Endothelial cell of umbilical vein (primary cell): ENCODE measurements around the gene P2RX1.

Experiments used
- EZH2 ChIP-seq: IDR thresholded peaks from 2 replicates; pipeline ENCODE4 v1.6.1; 2012; ENCODE audit warnings: borderline replicate concordance, low read depth, mild to moderate bottlenecking, moderate library complexity, low read length, inconsistent platforms; ENCODE audit not compliant: severe bottlenecking
- GATA2 ChIP-seq: IDR thresholded peaks from 2 replicates; pipeline ENCODE4 v1.7.0; 2011; ENCODE audit warnings: low read depth, mild to moderate bottlenecking, moderate library complexity, mixed read lengths, low read length; ENCODE audit not compliant: insufficient read length, insufficient read depth
- JUN ChIP-seq: IDR thresholded peaks from 2 replicates; pipeline ENCODE4 v1.6.1; 2011; ENCODE audit warnings: borderline replicate concordance, low read depth; ENCODE audit not compliant: insufficient read length, insufficient read depth
- MAX ChIP-seq: IDR thresholded peaks from 2 replicates; pipeline ENCODE4 v1.6.1; 2011; ENCODE audit not compliant: insufficient read depth, insufficient read length
- POLR2AphosphoS5 ChIP-seq: IDR thresholded peaks from 2 replicates; pipeline ENCODE4 v1.6.1; 2012; ENCODE audit warnings: low read depth, mild to moderate bottlenecking, control low read depth, low read length, moderate library complexity; ENCODE audit not compliant: insufficient read depth
- TF ChIP-seq, protein P1 (sequence below), 2 donors: IDR thresholded peaks; 1 replicate in 1 of 2; 2 replicates in 1 of 2; pipeline ENCODE4 v1.5.1; 2011; ENCODE audit warnings: low read length in 2 of 2, mild to moderate bottlenecking in 2 of 2, moderate library complexity in 2 of 2, control low read depth in 1 of 2, inconsistent platforms in 1 of 2, low read depth in 1 of 2; ENCODE audit not compliant: insufficient read depth in 1 of 2; ENCODE audit errors: extremely low read depth in 1 of 2

DNA sequence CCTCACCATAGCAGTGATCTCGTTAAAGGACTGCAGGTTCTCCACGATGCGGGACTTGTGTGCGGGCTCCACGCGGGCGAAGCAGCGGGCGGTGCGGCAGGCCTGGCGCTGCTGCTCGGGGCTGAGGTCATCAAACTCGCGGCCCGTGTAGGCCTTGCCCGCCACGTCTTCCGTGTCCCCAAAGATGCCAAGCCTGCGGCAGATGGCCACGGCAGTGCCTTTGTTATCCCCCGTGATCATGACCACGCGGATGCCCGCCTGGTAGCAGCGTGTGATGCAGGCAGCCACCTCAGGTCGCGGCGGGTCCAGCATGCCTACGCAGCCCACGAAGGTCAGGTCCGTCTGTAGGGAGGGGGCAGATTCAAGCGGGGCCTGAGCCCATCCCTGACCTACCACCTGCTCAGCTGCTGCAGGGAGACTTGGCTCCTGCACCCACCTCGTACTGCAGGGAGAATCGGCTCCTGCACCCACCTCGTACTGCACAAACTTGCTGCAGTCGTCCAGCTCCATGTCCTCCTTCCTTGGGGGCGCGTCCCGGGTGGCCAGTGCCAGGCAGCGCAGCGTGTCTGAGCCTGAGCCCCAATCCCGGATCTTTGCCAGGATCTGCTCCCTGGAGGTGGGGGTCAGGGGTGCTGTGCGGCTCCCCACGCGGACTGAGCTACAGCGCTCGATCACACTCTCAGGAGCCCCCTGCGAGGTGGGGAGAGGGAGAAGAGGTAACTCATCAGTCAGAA lies 24.9 kb upstream of the P2RX1 start:
- TF ChIP-seq GATA2 (no peak), JUN (no peak), MAX (no peak), POLR2AphosphoS5 (no peak), EZH2 (no peak)
- TF ChIP-seq, protein P1, sequence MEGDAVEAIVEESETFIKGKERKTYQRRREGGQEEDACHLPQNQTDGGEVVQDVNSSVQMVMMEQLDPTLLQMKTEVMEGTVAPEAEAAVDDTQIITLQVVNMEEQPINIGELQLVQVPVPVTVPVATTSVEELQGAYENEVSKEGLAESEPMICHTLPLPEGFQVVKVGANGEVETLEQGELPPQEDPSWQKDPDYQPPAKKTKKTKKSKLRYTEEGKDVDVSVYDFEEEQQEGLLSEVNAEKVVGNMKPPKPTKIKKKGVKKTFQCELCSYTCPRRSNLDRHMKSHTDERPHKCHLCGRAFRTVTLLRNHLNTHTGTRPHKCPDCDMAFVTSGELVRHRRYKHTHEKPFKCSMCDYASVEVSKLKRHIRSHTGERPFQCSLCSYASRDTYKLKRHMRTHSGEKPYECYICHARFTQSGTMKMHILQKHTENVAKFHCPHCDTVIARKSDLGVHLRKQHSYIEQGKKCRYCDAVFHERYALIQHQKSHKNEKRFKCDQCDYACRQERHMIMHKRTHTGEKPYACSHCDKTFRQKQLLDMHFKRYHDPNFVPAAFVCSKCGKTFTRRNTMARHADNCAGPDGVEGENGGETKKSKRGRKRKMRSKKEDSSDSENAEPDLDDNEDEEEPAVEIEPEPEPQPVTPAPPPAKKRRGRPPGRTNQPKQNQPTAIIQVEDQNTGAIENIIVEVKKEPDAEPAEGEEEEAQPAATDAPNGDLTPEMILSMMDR (IDR thresholded peaks at IDR 0.05; ENCODE audit: extremely low read depth in 1 of 2, insufficient read depth in 1 of 2, low read depth in 1 of 2, low read length in 2 of 2) = no peak
